Stimulated activated CD4-positive, alpha-beta T cell treated with anti-CD3 and anti-CD28 coated beads, TNF-alpha, amount 100 ng/mL, for 48 hours (primary cell): ENCODE measurements around the gene GTF3C2.

ENCODE experiments used
- DNase-seq, 3 donors: peaks; one replicate each; pipeline ENCODE4 v3.0.0-alpha.2; 2020; ENCODE audit warnings: low read depth in 3 of 3

Gene GTF3C2

GRCh38 chr2:27296481-27296880, 60.1 kb downstream of the GTF3C2 start:
- DNase-seq = no peak

- no peak for DNase-seq
These were observed 61.6 kb downstream of the GTF3C2 start for GRCh38 chr2:27294928-27295327.

- DNase-seq = no peak
These were observed 64.7 kb downstream of the GTF3C2 start for GRCh38 chr2:27291865-27292264.

GRCh38 chr2:27290549-27290948, 66.0 kb downstream of the GTF3C2 start:
- DNase-seq = no peak

GRCh38 chr2:27288610-27289009, 68.0 kb downstream of the GTF3C2 start:
- no peak for DNase-seq

GRCh38 chr2:27285481-27285880, 71.1 kb downstream of the GTF3C2 start:
- no peak for DNase-seq

- DNase-seq = no peak
These were observed 71.6 kb downstream of the GTF3C2 start for GRCh38 chr2:27284996-27285395.

- no peak for DNase-seq
These were observed 73.7 kb downstream of the GTF3C2 start for GRCh38 chr2:27282892-27283291.

GRCh38 chr2:27281855-27282559, 74.6 kb downstream of the GTF3C2 start, which contains the start of gene TRIM54:
TSS of gene TRIM54 (plus strand) at chr2:27282429. CDS start at chr2:27282732, 303 bp downstream.
- no peak for DNase-seq

GRCh38 chr2:27281442-27281841, 75.1 kb downstream of the GTF3C2 start:
- no peak for DNase-seq

- DNase-seq = no peak
These were observed 75.7 kb downstream of the GTF3C2 start for GRCh38 chr2:27280826-27281225.

GRCh38 chr2:27278010-27278409, 78.6 kb downstream of the GTF3C2 start:
- DNase-seq = no peak
